ENCODE measurements around the gene AKR1C1. TPM values are rescaled to one million over a fixed set of nuclear protein-coding genes. Genes with fewer than 3 reads are reported as not detected.
"Not testable (repeated sequence)": the region's sequence is repeated elsewhere in the genome, so short reads cannot be mapped to it uniquely, and the experiment has no call there.

The AKR1C1 gene
- total RNA-seq, 2 donors from 2014 or later: 7.4 to 18.7 TPM

- no peaks in the 10 kb centered on the region for H3K36me3 ChIP-seq
- H3K4me1 ChIP-seq (replicated peaks): no peaks in the 10 kb centered on the region
- no peaks in the 10 kb centered on the region for H3K9me3 ChIP-seq
- no peak overlapping the region for H3K27ac ChIP-seq
- WGBS: 92% methylated on average over 10 of the region's 10 CpGs
- no peak for DNase-seq (ENCODE audit: low spot score)
- intact Hi-C loops (cut with DNase I): loop anchor here (5.0 kb wide), 1 partner anchor 132 kb away; no protein-coding TSS in a partner anchor
- H3K4me3 ChIP-seq: no peak overlapping the region
- no peaks in the 10 kb centered on the region for H3K27me3 ChIP-seq (replicated peaks; ENCODE audit: insufficient read depth)
- TF ChIP-seq POLR2A (IDR thresholded peaks at IDR 0.05): no peak
- no peak for TF ChIP-seq POLR2AphosphoS5 (IDR thresholded peaks at IDR 0.05)
- no peak for TF ChIP-seq CTCF (IDR thresholded peaks at IDR 0.05)
These were observed 21.0 kb downstream of the AKR1C1 start for GRCh38 chr10:4984223-4984622.

GRCh38 chr10:4984971-4985594 is 21.9 kb downstream of the AKR1C1 start:
- Histone ChIP-seq H3K4me1 (replicated peaks) (no peaks in the 10 kb centered on the region), H3K27ac (no peak overlapping the region), H3K27me3 (replicated peaks; ENCODE audit: insufficient read depth) (no peaks in the 10 kb centered on the region), H3K36me3 (no peaks in the 10 kb centered on the region), H3K9me3 (no peaks in the 10 kb centered on the region), H3K4me3 (no peak overlapping the region)
- intact Hi-C loops (cut with DNase I): loop anchor here (5.0 kb wide), 1 partner anchor 133 kb away; no protein-coding TSS in a partner anchor
- WGBS: 51% methylated on average over 7 of the region's 7 CpGs
- TF ChIP-seq CTCF (IDR thresholded peaks at IDR 0.05) (no peak), POLR2A (IDR thresholded peaks at IDR 0.05) (no peak), POLR2AphosphoS5 (IDR thresholded peaks at IDR 0.05) (no peak)
- DNase-seq (ENCODE audit: low spot score): no peak

- intact Hi-C loops (cut with DNase I); H3K36me3 ChIP-seq; H3K27me3 ChIP-seq (replicated peaks; ENCODE audit: insufficient read depth); H3K4me3 ChIP-seq; H3K27ac ChIP-seq; H3K9me3 ChIP-seq; H3K4me1 ChIP-seq (replicated peaks); DNase-seq (ENCODE audit: low spot score): not testable (repeated sequence)
- WGBS: 96% methylated on average over 6 of the region's 6 CpGs
These were observed 24.9 kb downstream of the AKR1C1 start for GRCh38 chr10:4988000-4988641.

- WGBS: 96% methylated on average over 2 of the region's 2 CpGs
- TF ChIP-seq POLR2AphosphoS5 (IDR thresholded peaks at IDR 0.05) (no peak), POLR2A (IDR thresholded peaks at IDR 0.05) (no peak), CTCF (IDR thresholded peaks at IDR 0.05) (no peak)
- Histone ChIP-seq H3K27me3 (replicated peaks; ENCODE audit: insufficient read depth) (no peaks in the 10 kb centered on the region), H3K36me3 (no peaks in the 10 kb centered on the region), H3K4me3 (no peak overlapping the region), H3K9me3 (no peaks in the 10 kb centered on the region), H3K4me1 (replicated peaks) (no peaks in the 10 kb centered on the region), H3K27ac (no peak overlapping the region)
- DNase-seq (ENCODE audit: low spot score): no peak
- intact Hi-C loops (cut with DNase I): no loop called here
These were observed 27.0 kb downstream of the AKR1C1 start for GRCh38 chr10:4990217-4990616.

GRCh38 chr10:4991463-4991862 is 28.2 kb downstream of the AKR1C1 start:
- H3K4me3 ChIP-seq; DNase-seq (ENCODE audit: low spot score); H3K27ac ChIP-seq; H3K36me3 ChIP-seq; H3K9me3 ChIP-seq; intact Hi-C loops (cut with DNase I); H3K27me3 ChIP-seq (replicated peaks; ENCODE audit: insufficient read depth); H3K4me1 ChIP-seq (replicated peaks): not testable (repeated sequence)
- WGBS: 93% methylated on average over 3 of the region's 6 CpGs

- H3K27ac ChIP-seq; H3K4me3 ChIP-seq; H3K4me1 ChIP-seq (replicated peaks); DNase-seq (ENCODE audit: low spot score); H3K9me3 ChIP-seq; H3K36me3 ChIP-seq; H3K27me3 ChIP-seq (replicated peaks; ENCODE audit: insufficient read depth); intact Hi-C loops (cut with DNase I): not testable (repeated sequence)
- WGBS: 90% methylated on average over 10 of the region's 10 CpGs
These were observed 29.3 kb downstream of the AKR1C1 start for GRCh38 chr10:4992564-4992963.

- H3K4me3 ChIP-seq; H3K36me3 ChIP-seq; H3K27me3 ChIP-seq (replicated peaks; ENCODE audit: insufficient read depth); DNase-seq (ENCODE audit: low spot score); H3K27ac ChIP-seq; H3K9me3 ChIP-seq; H3K4me1 ChIP-seq (replicated peaks); intact Hi-C loops (cut with DNase I): not testable (repeated sequence)
These were observed 31.0 kb downstream of the AKR1C1 start for GRCh38 chr10:4994260-4994659.

All from prostate gland (tissue), 2 donors.